HCT116 (cell line): Measurements from ENCODE around the gene STAG1. TPM values are rescaled to one million over a fixed set of nuclear protein-coding genes. Genes with fewer than 3 reads are reported as not detected.

Source experiments
- ATAC-seq: fragments of 200-7000 bp; cut with Tn5 transposase; 2 replicates; pipeline ENCODE4 v1.9.1; 2020; ENCODE audit warnings: mild to moderate bottlenecking, moderate library complexity
- BruUV-seq: library from RNA; stranded (reverse); fragments of 400-500 nt; replicated peaks from 2 replicates; lab custom pipeline; 2021; lab: Mats Ljungman, UMichigan
- CTCF ChIA-PET: fragments of 300-600 bp; sonication (Branson Sonifier 250); formaldehyde crosslinking; loops from one replicate; lab custom pipeline; 2021; ENCODE audit warnings: antibody characterized with exemption; lab: Charles Lee
- POLR2A ChIA-PET: fragments of 300-600, 350-600 bp; sonication (Branson Sonifier 250); formaldehyde crosslinking; loops from one replicate; lab custom pipeline; 2021; ENCODE audit warnings: antibody characterized with exemption; lab: Charles Lee
- RAD21 ChIA-PET, 2 experiments: fragments of 300-600 bp; sonication (Branson Sonifier 250); formaldehyde crosslinking; loops; one replicate each; lab custom pipeline; 2023; ENCODE audit warnings: low total read pairs in 2 of 2; ENCODE audit not compliant: uncharacterized antibody in 2 of 2, unreplicated experiment in 2 of 2, low non-redundant PET in 1 of 2; lab: Charles Lee
- DNase-seq: peaks from one replicate; pipeline ENCODE4 v3.0.0-alpha.2; 2010; ENCODE audit warnings: low read depth, low spot score
- H2AFZ ChIP-seq: fragments of 200-600 bp; shearing (Covaris generic), sonication (generic); 2 replicates; pipeline ENCODE4 v1.6.1; 2017; ENCODE audit warnings: low read depth, mixed run types, mixed read lengths, antibody characterized with exemption, low read length; ENCODE audit not compliant: poor library complexity, severe bottlenecking
- H3K27ac ChIP-seq: 2 replicates; pipeline ENCODE4 v1.5.1; 2012; ENCODE audit warnings: low read depth, low read length
- H3K27me3 ChIP-seq: fragments of 200-600 bp; sonication (generic); 2 replicates; pipeline ENCODE4 v1.6.1; 2016; ENCODE audit warnings: mixed run types, low read length, mixed read lengths; ENCODE audit not compliant: insufficient read depth
- H3K36me3 ChIP-seq, 2 experiments: fragments of 200-500 bp in 1 of 2; fragments of 200-600 bp in 1 of 2; sonication (Bioruptor generic) in 1 of 2; sonication (generic) in 1 of 2; 2 replicates each; pipeline versions ENCODE4 v1.5.1 to v1.6.1; 2014 to 2016; ENCODE audit warnings: low read length in 2 of 2, inconsistent platforms in 1 of 2, mixed read lengths in 1 of 2, mixed run types in 1 of 2; ENCODE audit not compliant: insufficient read depth in 2 of 2, control insufficient read depth in 1 of 2
- H3K4me1 ChIP-seq, 2 experiments: fragments of 200-600 bp in 1 of 2; sonication (generic) in 1 of 2; 2 replicates each; pipeline versions ENCODE4 v1.5.1 to v1.6.1; 2012 to 2017; ENCODE audit warnings: low read length in 2 of 2, inconsistent platforms in 1 of 2, mild to moderate bottlenecking in 1 of 2, mixed read lengths in 1 of 2, mixed run types in 1 of 2, moderate library complexity in 1 of 2; ENCODE audit not compliant: insufficient read depth in 2 of 2, control insufficient read depth in 1 of 2
- H3K4me2 ChIP-seq: fragments of 200-600 bp; sonication (generic); 2 replicates; pipeline ENCODE4 v1.6.1; 2017; ENCODE audit warnings: mixed run types, low read length, mixed read lengths
- H3K4me3 ChIP-seq, 2 experiments: fragments of 200-600 bp in 1 of 2; sonication (generic) in 1 of 2; replicated peaks in 1 of 2; 2 replicates each; pipeline ENCODE4 v1.5.1; 2011 to 2016; ENCODE audit warnings: low read length in 2 of 2, control low read depth in 1 of 2, low read depth in 1 of 2, mild to moderate bottlenecking in 1 of 2, mixed read lengths in 1 of 2, mixed run types in 1 of 2
- H3K79me2 ChIP-seq: fragments of 200-600 bp; sonication (generic); 2 replicates; pipeline ENCODE4 v1.6.1; 2017; ENCODE audit warnings: mild to moderate bottlenecking, mixed run types, low read length, moderate library complexity, mixed read lengths; ENCODE audit not compliant: insufficient read depth
- H3K9ac ChIP-seq: fragments of 200-600 bp; sonication (generic); 2 replicates; pipeline ENCODE4 v1.6.1; 2016; ENCODE audit warnings: low read length, mixed read lengths
- H3K9me2 ChIP-seq: fragments of 200-600 bp; sonication (generic), shearing (Covaris generic); 2 replicates; pipeline ENCODE4 v1.6.1; 2017; ENCODE audit warnings: mixed run types, mild to moderate bottlenecking, moderate library complexity; ENCODE audit not compliant: insufficient read depth
- H3K9me3 ChIP-seq, 2 experiments: fragments of 200-500 bp in 1 of 2; fragments of 200-600 bp in 1 of 2; sonication (Bioruptor generic) in 1 of 2; sonication (generic) in 1 of 2; 2 replicates each; pipeline ENCODE4 v1.6.1; 2014 to 2017; ENCODE audit warnings: low read length in 2 of 2, mixed read lengths in 2 of 2, inconsistent platforms in 1 of 2, low read depth in 1 of 2, mild to moderate bottlenecking in 1 of 2, mixed run types in 1 of 2, moderate library complexity in 1 of 2; ENCODE audit not compliant: control insufficient read depth in 1 of 2, insufficient read depth in 1 of 2
- H4K20me1 ChIP-seq: fragments of 200-600 bp; sonication (generic), shearing (Covaris generic); 2 replicates; pipeline ENCODE4 v1.6.1; 2017; ENCODE audit warnings: mixed run types, mild to moderate bottlenecking, moderate library complexity; ENCODE audit not compliant: insufficient read depth
- ELF1 ChIP-seq: IDR thresholded peaks from 2 replicates; pipeline ENCODE4 v1.6.1; 2012; ENCODE audit warnings: low read depth, borderline replicate concordance
- EZH2phosphoT487 ChIP-seq: fragments of 200-600 bp; IDR thresholded peaks from 2 replicates; pipeline ENCODE4 v1.6.1; 2018; ENCODE audit warnings: antibody characterized with exemption, borderline replicate concordance
- POLR2A ChIP-seq: IDR thresholded peaks from 2 replicates; pipeline ENCODE4 v1.7.0; 2011; ENCODE audit warnings: borderline replicate concordance; ENCODE audit not compliant: insufficient read depth, insufficient read length; ENCODE audit errors: extremely low read depth
- SRF ChIP-seq: IDR thresholded peaks from 2 replicates; pipeline ENCODE4 v1.6.1; 2012; ENCODE audit warnings: low read depth
- TCF7L2 ChIP-seq: IDR thresholded peaks from 2 replicates; pipeline ENCODE4 v1.7.0; 2011; ENCODE audit warnings: borderline replicate concordance, inconsistent platforms; ENCODE audit not compliant: insufficient read depth, insufficient read length; ENCODE audit errors: extremely low read depth
- intact Hi-C: fragments of 100-400 bp; cut with micrococcal nuclease; formaldehyde crosslinking; loops from 2 replicates; pipeline ENCODE4 v1.10.0; 2022
- total RNA-seq: library from RNA; stranded (reverse); gene quantifications from one replicate; pipeline ENCODE4 v1.2.1, GENCODE V29; 2021; ENCODE audit not compliant: unreplicated experiment

The STAG1 gene
- total RNA-seq, 1 experiment from 2014 or later = 29.4 TPM

- no peak for TF ChIP-seq SRF
- Histone ChIP-seq H3K4me1 (no peaks in the 10 kb centered on the region), H3K9me2 (no peaks in the 10 kb centered on the region), H3K4me2 (no peak overlapping the region), H3K9ac (no peak overlapping the region), H3K27ac (no peak overlapping the region), H3K9me3 (no peaks in the 10 kb centered on the region), H4K20me1 (no peaks in the 10 kb centered on the region), H3K36me3 (no peaks in the 10 kb centered on the region), H3K79me2 (no peaks in the 10 kb centered on the region), H3K27me3 (no peaks in the 10 kb centered on the region), H3K4me3 (no peak overlapping the region), H2AFZ (no peak overlapping the region)
- POLR2A ChIA-PET = no interaction called here
- RAD21 ChIA-PET = no interaction called here
- DNase-seq = no peak
- CTCF ChIA-PET = no interaction called here
- BruUV-seq = no TSS peak
- ATAC-seq = no peak
- intact Hi-C loops = no loop called here
These were observed 348.1 kb downstream of the STAG1 start for GRCh38 chr3:136404056-136404455.

GRCh38 chr3:136396916-136397315 is 355.3 kb downstream of the STAG1 start:
- ChIA-PET RAD21 (no interaction called here), POLR2A (interaction anchor here (0.6 to 0.7 kb wide), 2 partner anchors 66 to 69 kb away, joined by 3 to 4 read pairs; no protein-coding TSS in a partner anchor)
- intact Hi-C loops = no loop called here

More at GRCh38 chr3:136396916-136397315, 355.3 kb downstream of the STAG1 start:
- ATAC-seq = no peak
- no peaks in the 10 kb centered on the region for H3K27me3 ChIP-seq
- no peaks in the 10 kb centered on the region for H3K79me2 ChIP-seq
- H3K4me1 ChIP-seq = no peaks in the 10 kb centered on the region; a peak in 1 of 4 replicates
- no peak overlapping the region for H3K4me3 ChIP-seq
- CTCF ChIA-PET = interaction anchor here (0.6 to 1.2 kb wide), 3 partner anchors 45 to 355 kb away, joined by 3 to 4 read pairs (median 3); partner anchors contain the start of gene STAG1
- no peak overlapping the region for H3K9ac ChIP-seq
- H3K4me2 ChIP-seq = no peak overlapping the region
- no peaks in the 10 kb centered on the region for H3K9me2 ChIP-seq
- no peaks in the 10 kb centered on the region for H3K36me3 ChIP-seq
- H2AFZ ChIP-seq = no peak overlapping the region
- DNase-seq = no peak
- H3K27ac ChIP-seq = no peak overlapping the region
- no peaks in the 10 kb centered on the region for H4K20me1 ChIP-seq
- no peaks in the 10 kb centered on the region for H3K9me3 ChIP-seq
- BruUV-seq = no TSS peak
- TF ChIP-seq EZH2phosphoT487 (no peak), TCF7L2 (no peak), POLR2A (no peak), ELF1 (no peak)
